Esophagus muscularis mucosa (tissue), 4 donors: ENCODE data around the gene COL5A1. TPM values are rescaled to one million over a fixed set of nuclear protein-coding genes. Genes with fewer than 3 reads are reported as not detected.

Experiments used
- DNase-seq: peaks from one replicate; pipeline ENCODE4 v3.0.0-alpha.2; 2017; ENCODE audit errors: extremely low spot score
- H3K27ac ChIP-seq, 4 donors: fragments of 200-600 bp; sonication (generic); replicated peaks in 1 of 4; 1 replicate in 3 of 4; 2 replicates in 1 of 4; pipeline ENCODE4 v1.5.1; 2016 to 2019; ENCODE audit warnings: mild to moderate bottlenecking in 1 of 4
- H3K27me3 ChIP-seq, 4 donors: fragments of 200-600 bp; sonication (generic); one replicate each; pipeline versions ENCODE4 v1.5.1 to v1.6.0; 2016 to 2019
- H3K36me3 ChIP-seq, 4 donors: fragments of 200-600 bp; sonication (generic); one replicate each; pipeline ENCODE4 v1.5.1; 2016 to 2019
- H3K4me1 ChIP-seq, 4 donors: fragments of 200-600 bp; sonication (generic); one replicate each; pipeline ENCODE4 v1.5.1; 2016 to 2019
- H3K4me3 ChIP-seq, 4 donors: fragments of 200-600 bp; sonication (generic); 1 replicate in 2 of 4; 2 replicates in 2 of 4; pipeline ENCODE4 v1.5.1; 2016 to 2019; ENCODE audit warnings: mild to moderate bottlenecking in 4 of 4, moderate library complexity in 1 of 4
- H3K9me3 ChIP-seq, 4 donors: fragments of 200-600 bp; sonication (generic); 1 replicate in 3 of 4; 2 replicates in 1 of 4; pipeline ENCODE4 v1.5.1; 2016 to 2019
- CTCF ChIP-seq, 3 experiments: fragments of 200-600 bp in 2 of 3; fragments of 450-650 bp in 1 of 3; sonication (generic) in 2 of 3; IDR thresholded peaks; one replicate each; pipeline ENCODE4 v1.5.1; 2017 to 2019; ENCODE audit warnings: antibody characterized with exemption in 3 of 3, mild to moderate bottlenecking in 2 of 3, moderate library complexity in 1 of 3
- EP300 ChIP-seq: sonication (generic); formaldehyde crosslinking; IDR thresholded peaks from one replicate; pipeline ENCODE4 v1.6.1; 2017; ENCODE audit warnings: antibody characterized with exemption
- POLR2A ChIP-seq: fragments of 450-650 bp; IDR thresholded peaks from one replicate; pipeline ENCODE4 v1.6.1; 2017; ENCODE audit warnings: antibody characterized with exemption, moderate library complexity, mild to moderate bottlenecking, low read depth
- POLR2AphosphoS5 ChIP-seq, 2 donors: sonication (generic); formaldehyde crosslinking; IDR thresholded peaks; one replicate each; pipeline ENCODE4 v1.6.1; 2017; ENCODE audit warnings: antibody characterized with exemption in 2 of 2
- WGBS: methylation state at CpG from one replicate; pipeline ENCODE4 v1.1.5; 2018; 5-methylcytosine and 5-hydroxymethylcytosine counted together
- intact Hi-C: fragments of 100-400 bp; cut with DNase I; formaldehyde crosslinking; loops from one replicate; pipeline ENCODE4 v1.15.1; 2023
- total RNA-seq, 4 donors: library from RNA; depleted of rRNA; stranded (reverse); fragments of >200 nt; gene quantifications; one replicate each; pipeline versions ENCODE4 v1.1.0 to v1.2.1, GENCODE V29; 2016

Gene COL5A1
- total RNA-seq, 4 donors from 2014 or later, result 36.0 to 89.5 (median 56.4) TPM

- 84% methylated on average over 8 of the region's 9 CpGs for WGBS
- no peaks in the 10 kb centered on the region for H3K27me3 ChIP-seq
- no peaks in the 10 kb centered on the region for H3K9me3 ChIP-seq
- intact Hi-C loops, result loop anchor here (5.0 to 10.0 kb wide), 2 partner anchors 295 to 567 kb away; no protein-coding TSS in a partner anchor
- no peak overlapping the region for H3K4me3 ChIP-seq
- no peak overlapping the region for H3K27ac ChIP-seq
- no peak for DNase-seq
- H3K4me1 ChIP-seq, result peaks cover 3 to 24% (median 23%) of the 10 kb centered on the region in 4 donors
- H3K36me3 ChIP-seq, result peaks cover 0 to 79% (median 43%) of the 10 kb centered on the region in 4 donors
- TF ChIP-seq CTCF (IDR thresholded peaks at IDR 0.05) (no peak), EP300 (no peak), POLR2AphosphoS5 (IDR thresholded peaks at IDR 0.05) (no peak), POLR2A (no peak)
These were observed 100.2 kb downstream of the COL5A1 start for GRCh38 chr9:134741846-134742245.

- Histone ChIP-seq H3K36me3 (peaks cover 7 to 85% (median 52%) of the 10 kb centered on the region in 4 donors), H3K27ac (no peak overlapping the region), H3K4me1 (peaks cover 3 to 13% (median 12%) of the 10 kb centered on the region in 4 donors), H3K27me3 (no peaks in the 10 kb centered on the region), H3K4me3 (no peak overlapping the region), H3K9me3 (no peaks in the 10 kb centered on the region)
- WGBS, result 84% methylated on average over 22 of the region's 22 CpGs
- intact Hi-C loops, result loop anchor here (5.0 to 10.0 kb wide), 2 partner anchors 296 to 568 kb away; no protein-coding TSS in a partner anchor
- no peak for TF ChIP-seq EP300
- DNase-seq, result no peak
These were observed 101.4 kb downstream of the COL5A1 start for GRCh38 chr9:134742822-134743535.

- Histone ChIP-seq H3K27ac (no peak overlapping the region), H3K4me3 (no peak overlapping the region), H3K9me3 (no peaks in the 10 kb centered on the region), H3K27me3 (no peaks in the 10 kb centered on the region), H3K36me3 (peaks cover 9 to 86% (median 54%) of the 10 kb centered on the region in 4 donors), H3K4me1 (peaks cover 1 to 12% (median 9%) of the 10 kb centered on the region in 4 donors)
- DNase-seq, result no peak
- TF ChIP-seq POLR2AphosphoS5 (IDR thresholded peaks at IDR 0.05) (no peak), POLR2A (no peak), EP300 (no peak), CTCF (IDR thresholded peaks at IDR 0.05) (no peak)
- WGBS, result 70% methylated on average over 5 of the region's 5 CpGs
- intact Hi-C loops, result loop anchor here (5.0 to 10.0 kb wide), 2 partner anchors 297 to 569 kb away; no protein-coding TSS in a partner anchor
These were observed 102.2 kb downstream of the COL5A1 start for GRCh38 chr9:134743853-134744252.

- WGBS, result 94% methylated on average over 16 of the region's 16 CpGs
- no peak overlapping the region for H3K27ac ChIP-seq
- H3K27me3 ChIP-seq, result no peaks in the 10 kb centered on the region
- H3K9me3 ChIP-seq, result no peaks in the 10 kb centered on the region
- H3K4me1 ChIP-seq, result peaks cover 0 to 9% (median 2%) of the 10 kb centered on the region in 4 donors
- H3K36me3 ChIP-seq, result peaks cover 9 to 88% (median 54%) of the 10 kb centered on the region in 4 donors
- no peak for TF ChIP-seq CTCF (IDR thresholded peaks at IDR 0.05)
- TF ChIP-seq EP300, result no peak
- no peak for TF ChIP-seq POLR2A
- no peak for DNase-seq
- H3K4me3 ChIP-seq, result no peak overlapping the region
- intact Hi-C loops, result loop anchor here (5.0 to 10.0 kb wide), 2 partner anchors 297 to 570 kb away; no protein-coding TSS in a partner anchor
These were observed 103.0 kb downstream of the COL5A1 start for GRCh38 chr9:134744385-134745295.
